ENCODE measurements around the gene AMH. TPM values are rescaled to one million over a fixed set of nuclear protein-coding genes. Genes with fewer than 3 reads are reported as not detected.

Gene AMH
- total and polyA plus RNA-seq, 2 of the 4 experiments (the other 2 are of a cell fraction): 0.86 TPM; not detected in 1

- Histone ChIP-seq H3K4me1 (ENCODE audit: control insufficient read depth, insufficient read depth, low read length) (no peaks in the 10 kb centered on the region), H3K14ac (replicated peaks; ENCODE audit: low read depth, low read length) (no peak overlapping the region), H2AK5ac (ENCODE audit: low read depth, low read length) (no peak overlapping the region), H3K56ac (ENCODE audit: extremely low read depth, insufficient read depth, low read length) (no peak overlapping the region), H3K18ac (ENCODE audit: low read depth, low read length) (no peak overlapping the region), H2BK15ac (ENCODE audit: low read depth, low read length) (no peak overlapping the region), H2BK5ac (ENCODE audit: low read depth, low read length, poor library complexity, severe bottlenecking) (no peak overlapping the region), H3K9ac (ENCODE audit: low read depth, low read length) (no peak overlapping the region), H2BK20ac (ENCODE audit: low read depth, low read length) (no peak overlapping the region), H2BK120ac (ENCODE audit: low read depth, low read length) (no peak overlapping the region), H4K8ac (ENCODE audit: low read depth in 2 of 2, low read length in 2 of 2) (no peak overlapping the region), H3K4me3 (ENCODE audit: insufficient read depth, low read depth, low read length) (no peak overlapping the region), H4K20me1 (ENCODE audit: insufficient read depth, low read length) (peaks cover 23% of the 10 kb centered on the region), H3K27ac (ENCODE audit: insufficient read depth, low read length) (no peak overlapping the region), H3K4me2 (ENCODE audit: low read depth, low read length) (no peak overlapping the region), H4K5ac (ENCODE audit: low read depth, low read length) (no peak overlapping the region), H3K36me3 (ENCODE audit: control insufficient read depth, insufficient read depth, low read length) (peaks cover 77% of the 10 kb centered on the region), H2AK9ac (replicated peaks; ENCODE audit: low read depth, low read length, poor library complexity) (no peak overlapping the region), H3K27me3 (ENCODE audit: control insufficient read depth, insufficient read depth, low read length) (no peaks in the 10 kb centered on the region), H2AFZ (replicated peaks; ENCODE audit: low read length, poor library complexity) (no peak overlapping the region), H3K79me1 (ENCODE audit: low read depth in 1 of 2, low read length in 2 of 2) (peaks cover 9 to 24% of the 10 kb centered on the region in 2 experiments; a peak in 3 of 4 replicates), H3K4ac (ENCODE audit: low read depth, low read length) (no peak overlapping the region), H3K9me3 (ENCODE audit: control insufficient read depth, insufficient read depth, low read length) (no peaks in the 10 kb centered on the region), H4K91ac (ENCODE audit: insufficient read depth, low read depth, low read length) (no peak overlapping the region), H3K9me1 (ENCODE audit: insufficient read depth, low read length) (no peaks in the 10 kb centered on the region), H3K23ac (ENCODE audit: low read depth, low read length) (no peak overlapping the region)
- WGBS, 2 experiments (ENCODE audit: extremely low coverage in 2 of 2, insufficient read length in 1 of 2): 98% methylated on average over 46 of the region's 53 CpGs; no CpG with 5 or more reads in 1 of the 2 experiments
- DNase-seq (no peak), ATAC-seq (ENCODE audit: low read depth) (no peak)
- in situ Hi-C loops (cut with MboI; ENCODE audit: low sequenced_read_pairs): no loop called here
- intact Hi-C loops (cut with micrococcal nuclease): no loop called here
- ChIA-PET CTCF (no interaction called here), POLR2A (ENCODE audit: unreplicated experiment) (no interaction called here)
- TF ChIP-seq FOS (IDR thresholded peaks at IDR 0.05; ENCODE audit: low read depth, low read length) (no peak), ELK1 (IDR thresholded peaks at IDR 0.05; ENCODE audit: borderline replicate concordance, low read depth, low read length) (no peak), RCOR1 (IDR thresholded peaks at IDR 0.05; ENCODE audit: insufficient replicate concordance, low read length) (no peak), POLR2A (IDR thresholded peaks at IDR 0.05; ENCODE audit: low read depth, low read length) (no peak), RFX5 (IDR thresholded peaks at IDR 0.05; ENCODE audit: low read depth, low read length) (no peak), USF2 (IDR thresholded peaks at IDR 0.05; ENCODE audit: low read depth, low read length) (no peak), RAD21 (IDR thresholded peaks at IDR 0.05; ENCODE audit: low read length) (no peak), MAFK (IDR thresholded peaks at IDR 0.05; ENCODE audit: low read depth, low read length) (no peak), SMC3 (IDR thresholded peaks at IDR 0.05; ENCODE audit: low read depth, low read length) (no peak), CTCF (conservative IDR thresholded peaks at IDR 0.05; ENCODE audit: low read depth, low read length) (no peak), MXI1 (IDR thresholded peaks at IDR 0.05; ENCODE audit: borderline replicate concordance, low read depth, low read length) (no peak), CEBPB (IDR thresholded peaks at IDR 0.05; ENCODE audit: low read depth, low read length) (no peak), MAZ (IDR thresholded peaks at IDR 0.05; ENCODE audit: borderline replicate concordance, low read depth, low read length) (no peak), NFE2L2 (IDR thresholded peaks at IDR 0.05; ENCODE audit: low read depth, low read length) (no peak), CHD1 (IDR thresholded peaks at IDR 0.05; ENCODE audit: low read depth, low read length) (no peak), BHLHE40 (IDR thresholded peaks at IDR 0.05; ENCODE audit: low read depth, low read length) (no peak)
- dilution Hi-C loops (cut with HindIII; ENCODE audit: low sequenced_read_pairs, unreplicated experiment): no loop called here
- BruUV-seq (replicated peaks): no TSS peak
Measured at GRCh38 chr19:2226840-2227360, 22.2 kb upstream of the AMH start.

Data from IMR-90 (cell line).